DMS79 (cell line): Measurements from ENCODE around the gene CFAP99.

Experiments used
- DNase-seq: peaks from one replicate; lab custom pipeline; 2025; lab: John Stamatoyannopoulos, UW

CFAP99 gene

DNA sequence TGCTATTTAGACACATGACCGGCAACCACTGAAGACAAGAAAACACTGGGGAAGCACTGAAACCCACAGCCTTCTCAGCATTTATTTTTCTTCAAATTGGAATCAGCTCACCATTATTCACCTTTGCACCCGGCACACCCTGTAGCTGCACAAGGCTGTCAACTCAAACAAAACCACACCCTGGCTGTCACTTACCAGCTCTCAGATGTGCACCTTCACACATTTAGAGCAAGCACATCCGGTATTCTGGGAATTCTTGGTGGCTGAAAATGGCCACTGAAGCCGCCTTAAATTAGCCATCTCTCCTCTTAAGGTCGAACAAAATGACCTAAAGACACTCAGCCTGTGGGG lies 6.2 kb upstream of the CFAP99 start:
- DNase-seq, result no peak

DNA sequence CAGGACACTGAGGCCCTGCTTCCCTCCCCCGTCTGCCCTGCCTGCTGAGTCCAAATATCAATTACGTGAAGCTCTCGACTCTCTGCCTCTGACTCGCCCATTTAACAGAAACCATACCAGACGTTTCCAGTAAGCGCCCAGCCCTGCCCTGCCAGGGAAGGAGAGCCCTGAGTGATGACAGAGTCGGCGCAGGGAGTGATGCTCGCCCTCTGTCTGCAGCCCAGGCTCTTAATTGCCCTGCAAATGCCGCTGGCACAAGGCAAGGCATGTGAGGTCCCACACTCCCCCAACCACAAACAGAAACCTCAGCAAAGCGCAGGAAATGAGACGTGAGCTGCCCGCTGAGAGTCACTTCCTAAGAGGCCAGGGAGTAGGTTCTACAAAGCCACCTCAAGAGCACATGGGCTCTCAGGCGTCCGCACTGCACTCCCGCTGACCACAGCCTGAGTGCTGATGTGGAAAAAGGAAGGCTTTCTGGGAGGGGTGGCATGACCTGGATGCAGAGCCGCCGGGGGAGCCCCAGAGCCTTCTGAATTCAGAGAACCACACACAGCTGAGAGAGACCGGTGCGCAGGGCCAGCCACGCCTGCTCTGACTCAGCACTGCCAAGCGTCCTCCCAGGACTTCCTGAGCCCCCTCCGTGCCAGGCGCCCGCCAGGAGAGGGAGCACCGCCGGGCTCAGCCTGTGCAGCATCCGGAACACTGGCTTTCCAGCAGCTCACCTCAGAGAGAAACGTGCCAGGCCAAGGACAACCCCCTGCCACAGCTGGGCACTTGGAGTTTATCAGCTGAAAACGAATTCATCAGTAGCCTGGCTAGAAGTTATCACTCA lies 5.7 kb upstream of the CFAP99 start:
- peak; percentile 69 for DNase-seq

GRCh38 chr4:2413821-2414610 lies 4.7 kb upstream of the CFAP99 start:
- no peak for DNase-seq

DNA sequence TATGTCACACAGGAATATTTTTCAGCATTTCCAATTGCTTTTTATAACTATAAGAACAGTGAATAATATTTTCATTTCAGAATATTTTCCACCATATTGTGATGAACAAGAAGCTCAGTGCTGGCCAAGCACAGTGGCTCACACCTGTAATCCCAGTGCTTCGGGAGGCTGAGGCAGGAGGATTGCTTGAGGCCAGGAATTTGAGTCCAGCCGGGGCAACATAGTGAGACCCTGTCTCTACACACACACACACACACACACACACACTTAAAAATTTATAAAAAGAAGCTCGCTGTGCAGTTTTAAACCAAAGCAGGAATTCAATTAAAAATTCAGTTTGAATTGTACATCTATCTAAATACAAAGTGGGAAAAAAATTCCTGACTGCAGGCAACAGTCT lies 3.5 kb upstream of the CFAP99 start:
- no peak for DNase-seq

DNA sequence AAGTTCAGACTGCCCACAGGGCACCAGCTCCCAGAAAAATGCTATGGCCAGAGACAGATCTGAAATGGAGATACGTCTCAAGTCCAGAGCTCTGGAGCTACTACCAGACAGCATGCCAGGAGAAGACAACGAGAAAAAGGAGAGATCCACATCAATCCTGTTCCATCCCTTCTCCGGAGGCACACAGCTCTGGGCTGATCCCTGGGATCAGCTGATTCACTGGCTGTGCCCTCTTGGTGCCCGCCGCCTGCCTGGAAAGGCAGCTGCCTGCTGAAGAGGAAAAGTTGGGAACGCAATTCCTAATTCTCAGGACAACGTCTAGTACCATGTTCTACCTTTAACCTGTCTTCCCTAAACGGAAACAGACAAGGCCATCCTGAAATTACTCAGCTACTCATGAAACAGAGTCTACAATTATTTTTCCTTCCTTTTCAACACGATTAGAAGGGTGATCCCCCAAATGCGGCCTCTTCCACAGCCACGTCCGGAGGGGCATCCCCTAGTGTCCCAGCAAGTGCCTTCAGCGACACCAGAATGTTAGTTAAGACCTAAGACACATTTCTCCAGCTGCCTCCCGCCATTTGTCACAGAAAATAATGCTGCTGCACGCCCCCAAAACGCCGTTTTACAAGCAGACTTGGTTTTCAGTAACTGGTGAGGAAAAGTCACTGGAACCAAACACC lies 2.7 kb upstream of the CFAP99 start:
- no peak for DNase-seq

- no peak for DNase-seq
These were observed 2.1 kb upstream of the CFAP99 start for GRCh38 chr4:2416564-2417225.

GRCh38 chr4:2417226-2417764 lies 1.5 kb upstream of the CFAP99 start:
- DNase-seq, result no peak

DNA sequence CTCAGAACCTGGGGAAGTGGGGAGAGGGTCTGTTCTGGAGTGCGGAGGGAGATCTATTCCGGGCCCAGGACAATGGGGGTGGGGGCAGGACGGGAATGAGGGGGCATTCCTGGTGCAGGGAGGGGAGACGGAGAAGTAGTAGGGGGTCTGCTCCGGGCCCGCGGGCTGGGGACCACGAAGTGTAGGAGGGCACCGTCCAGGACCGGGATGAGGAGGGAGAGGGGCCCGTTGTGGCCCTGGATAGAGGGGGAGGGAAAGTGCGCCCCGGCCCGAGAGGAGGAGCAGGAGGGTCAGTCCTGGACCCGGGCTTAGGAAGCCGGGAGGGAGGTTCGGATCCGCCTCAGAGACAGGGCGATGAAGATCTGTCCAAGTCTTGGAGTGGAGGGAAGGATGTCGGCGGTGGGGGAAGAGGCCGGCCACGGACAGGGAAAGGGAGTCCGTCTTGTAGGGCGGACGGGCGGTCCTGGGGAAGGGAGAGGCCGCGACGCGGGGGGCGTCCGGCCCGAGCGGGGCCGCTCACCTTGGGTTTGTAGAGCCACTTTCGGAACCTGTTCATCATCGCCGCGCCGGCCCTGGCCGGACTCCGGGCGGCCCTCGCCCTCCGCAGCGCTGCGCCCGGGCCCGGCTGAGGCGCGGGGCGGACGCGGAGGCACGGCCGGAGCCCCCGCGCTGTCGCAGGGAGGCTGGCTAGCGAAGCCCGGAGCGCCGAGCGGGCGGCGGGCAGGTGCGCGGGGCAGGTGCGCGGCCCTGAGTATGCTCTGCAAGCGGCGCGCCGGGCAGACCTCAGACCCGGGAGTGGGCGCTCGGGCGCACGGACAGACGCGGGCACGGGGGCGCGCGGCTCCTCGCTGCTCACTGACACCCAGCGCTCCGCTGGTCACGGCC lies 748 bp upstream of the CFAP99 start, which contains the start of gene ZFYVE28:
ZFYVE28 (minus strand) TSS at position 881 of the 885 bp plus-strand sequence; CDS start at position 559, 322 bp downstream.
- DNase-seq, result no peak

GRCh38 chr4:2419814-2420213 lies 1.1 kb downstream of the CFAP99 start:
- no peak for DNase-seq

GRCh38 chr4:2421928-2422327 lies 3.2 kb downstream of the CFAP99 start:
- DNase-seq, result no peak

DNA sequence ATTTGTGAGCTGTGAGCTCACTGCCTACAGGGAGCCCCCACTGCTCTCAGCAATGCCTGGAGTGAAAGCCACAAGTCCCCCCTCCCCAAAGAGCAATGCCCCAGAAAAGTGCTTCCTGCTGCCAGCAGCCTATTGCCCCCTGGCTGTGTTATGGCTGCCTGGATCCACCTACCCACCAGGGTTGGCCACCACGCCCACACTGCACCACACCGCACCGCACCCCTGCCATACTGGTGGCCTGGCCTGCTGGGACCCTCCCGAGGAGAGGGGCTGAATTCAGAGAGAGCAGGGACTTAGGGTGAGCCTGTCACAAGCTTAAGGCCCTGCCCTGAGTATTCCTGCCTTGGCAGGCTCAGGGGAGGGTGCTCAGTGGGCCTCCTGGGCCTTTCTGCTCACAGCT lies 4.3 kb downstream of the CFAP99 start:
- DNase-seq, result no peak

GRCh38 chr4:2423695-2424094 lies 4.9 kb downstream of the CFAP99 start:
- DNase-seq, result no peak

GRCh38 chr4:2424581-2424980 lies 5.8 kb downstream of the CFAP99 start:
- DNase-seq, result no peak

GRCh38 chr4:2425386-2426068 lies 6.8 kb downstream of the CFAP99 start:
- no peak for DNase-seq

DNA sequence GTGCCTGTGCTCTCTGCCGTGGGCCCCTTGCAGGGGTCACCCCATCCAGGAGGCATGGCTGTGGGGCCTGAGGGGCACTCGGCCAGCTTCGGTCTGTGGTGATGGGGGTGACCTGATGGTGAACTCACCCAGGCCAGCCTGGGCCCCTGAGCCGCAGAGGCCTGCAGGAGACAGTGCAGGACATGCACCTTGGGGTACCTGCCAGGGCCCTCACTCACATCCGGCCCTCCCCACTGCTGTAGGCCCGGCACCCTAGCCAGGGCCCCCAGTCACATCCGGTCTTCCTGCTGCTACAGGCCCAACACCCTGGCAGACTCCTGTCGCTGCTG lies 7.3 kb downstream of the CFAP99 start:
- no peak for DNase-seq

GRCh38 chr4:2426711-2427275 lies 8.0 kb downstream of the CFAP99 start:
- no peak for DNase-seq

DNA sequence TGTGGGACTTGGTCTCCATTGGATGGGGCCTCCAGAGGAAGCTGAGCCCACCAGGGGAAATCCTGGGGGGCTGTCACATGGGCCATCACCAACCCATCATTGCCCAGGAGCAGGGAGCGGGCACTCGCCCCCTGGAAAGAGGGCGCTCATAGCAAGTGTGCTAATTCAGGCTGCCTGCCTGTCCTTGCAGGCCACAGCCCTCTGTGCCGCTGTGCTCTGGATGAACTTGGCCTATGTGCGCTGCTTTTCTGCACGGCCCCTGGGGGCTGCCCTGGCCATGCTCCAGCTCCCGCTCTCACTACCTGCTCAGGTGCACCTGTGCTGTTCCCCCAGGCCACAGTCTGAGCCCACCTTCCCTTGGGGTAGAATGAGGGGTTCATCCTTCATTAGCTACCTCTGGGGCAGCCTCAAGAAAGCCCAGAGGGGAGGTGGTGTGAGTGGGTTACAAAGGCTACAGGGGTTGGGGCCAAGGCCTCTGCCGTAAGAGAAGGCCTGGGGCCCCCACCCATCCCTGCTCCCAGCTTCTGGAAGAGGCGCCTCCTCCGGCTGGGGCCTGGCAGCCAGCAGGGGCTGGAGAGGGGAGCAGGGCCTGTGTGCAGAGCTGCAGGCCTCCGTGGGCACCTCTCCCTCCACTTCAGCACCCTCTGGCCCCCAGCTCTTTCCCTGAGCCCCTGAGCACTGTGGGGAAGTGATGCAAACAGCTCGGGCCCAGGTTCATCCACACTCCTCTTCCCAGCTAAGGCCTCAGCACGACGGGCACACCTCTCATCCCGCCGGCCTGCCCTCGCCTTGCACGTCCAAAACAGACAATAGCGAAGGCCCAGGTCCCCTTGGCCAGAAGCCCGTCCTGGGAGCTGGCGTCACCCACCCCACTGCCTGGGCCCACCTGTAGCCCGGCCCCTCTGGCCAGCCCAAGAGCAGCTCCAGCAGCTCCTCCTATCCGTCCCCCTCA lies 8.9 kb downstream of the CFAP99 start:
- no peak for DNase-seq

- DNase-seq, result no peak
These were observed 9.9 kb downstream of the CFAP99 start for GRCh38 chr4:2428496-2429213.
